Measurements from ENCODE around the gene PCBP3. TPM values are rescaled to one million over a fixed set of nuclear protein-coding genes. Genes with fewer than 3 reads are reported as not detected.

Gene PCBP3
- total and polyA plus RNA-seq, 2 donors from 2014 or later, result 2.3 to 5.4 TPM

DNA sequence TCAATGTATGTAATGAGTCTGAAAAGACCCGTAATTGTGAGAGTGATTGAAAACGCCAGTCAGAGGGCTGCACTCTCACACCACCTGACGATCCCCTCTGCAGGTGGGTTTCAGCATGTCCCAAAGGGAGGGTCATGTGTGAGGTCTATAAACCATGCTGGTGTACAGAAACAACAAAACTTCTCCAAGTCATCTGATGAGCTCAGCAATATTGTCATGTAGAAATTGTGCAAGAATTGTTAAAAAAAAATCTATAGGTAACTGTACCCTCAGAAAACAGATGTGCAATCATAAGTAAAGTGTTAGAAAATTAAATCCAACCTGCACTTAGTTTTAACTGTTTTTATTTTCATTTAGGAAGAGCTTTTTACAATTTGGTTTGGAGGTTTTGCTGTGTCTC is 152.5 kb downstream of the PCBP3 start:
- no peaks in the 10 kb centered on the region for H3K36me3 ChIP-seq (ENCODE audit: control insufficient read depth in 2 of 3, insufficient read depth in 3 of 3, low read length in 3 of 3)
- DNase-seq (no peak), FAIRE-seq (no peak)
- intact Hi-C loops (cut with DNase I), result no loop called here
- H3K27me3 ChIP-seq (ENCODE audit: control insufficient read depth, insufficient read depth, low read length), result no peaks in the 10 kb centered on the region
- TF ChIP-seq, protein P1, sequence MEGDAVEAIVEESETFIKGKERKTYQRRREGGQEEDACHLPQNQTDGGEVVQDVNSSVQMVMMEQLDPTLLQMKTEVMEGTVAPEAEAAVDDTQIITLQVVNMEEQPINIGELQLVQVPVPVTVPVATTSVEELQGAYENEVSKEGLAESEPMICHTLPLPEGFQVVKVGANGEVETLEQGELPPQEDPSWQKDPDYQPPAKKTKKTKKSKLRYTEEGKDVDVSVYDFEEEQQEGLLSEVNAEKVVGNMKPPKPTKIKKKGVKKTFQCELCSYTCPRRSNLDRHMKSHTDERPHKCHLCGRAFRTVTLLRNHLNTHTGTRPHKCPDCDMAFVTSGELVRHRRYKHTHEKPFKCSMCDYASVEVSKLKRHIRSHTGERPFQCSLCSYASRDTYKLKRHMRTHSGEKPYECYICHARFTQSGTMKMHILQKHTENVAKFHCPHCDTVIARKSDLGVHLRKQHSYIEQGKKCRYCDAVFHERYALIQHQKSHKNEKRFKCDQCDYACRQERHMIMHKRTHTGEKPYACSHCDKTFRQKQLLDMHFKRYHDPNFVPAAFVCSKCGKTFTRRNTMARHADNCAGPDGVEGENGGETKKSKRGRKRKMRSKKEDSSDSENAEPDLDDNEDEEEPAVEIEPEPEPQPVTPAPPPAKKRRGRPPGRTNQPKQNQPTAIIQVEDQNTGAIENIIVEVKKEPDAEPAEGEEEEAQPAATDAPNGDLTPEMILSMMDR (IDR thresholded peaks at IDR 0.05; ENCODE audit: borderline replicate concordance, extremely low read depth, insufficient read depth), result no peak
- no peaks in the 10 kb centered on the region for H3K9me3 ChIP-seq (ENCODE audit: control insufficient read depth in 2 of 3, insufficient read depth in 1 of 3, low read length in 3 of 3)
- no peaks in the 10 kb centered on the region for H3K4me1 ChIP-seq (ENCODE audit: control insufficient read depth in 2 of 3, insufficient read depth in 2 of 3, low read depth in 1 of 3, low read length in 3 of 3)
- no peak overlapping the region for H3K4me3 ChIP-seq (ENCODE audit: low read length in 3 of 3)
- H3K9ac ChIP-seq (ENCODE audit: low read length in 3 of 3), result no peak overlapping the region
- H3K27ac ChIP-seq (ENCODE audit: low read depth in 2 of 2, low read length in 2 of 2), result no peak overlapping the region

DNA sequence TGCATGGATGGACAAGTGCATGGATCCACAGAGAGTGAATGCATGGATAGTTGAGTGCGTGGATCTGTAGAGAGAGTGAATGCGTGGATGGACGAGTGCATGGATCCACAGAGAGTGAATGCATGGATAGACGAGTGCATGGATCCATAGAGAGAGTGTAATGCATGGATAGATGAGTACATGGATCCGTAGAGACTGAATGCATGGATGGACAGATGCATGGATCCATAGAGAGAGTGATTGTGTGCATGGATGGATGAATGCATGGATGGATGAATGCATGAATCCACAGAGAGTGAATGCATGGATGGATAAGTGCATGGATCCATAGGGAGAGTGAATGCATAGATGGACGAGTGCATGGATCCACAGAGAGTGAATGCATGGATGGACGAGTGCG is 153.8 kb downstream of the PCBP3 start:
- DNase-seq (no peak), FAIRE-seq (no peak)
- Histone ChIP-seq H3K27ac (ENCODE audit: low read depth in 2 of 2, low read length in 2 of 2) (no peak overlapping the region), H3K36me3 (ENCODE audit: control insufficient read depth in 2 of 3, insufficient read depth in 3 of 3, low read length in 3 of 3) (no peaks in the 10 kb centered on the region), H3K9me3 (ENCODE audit: control insufficient read depth in 2 of 3, insufficient read depth in 1 of 3, low read length in 3 of 3) (no peaks in the 10 kb centered on the region), H3K4me1 (ENCODE audit: control insufficient read depth in 2 of 3, insufficient read depth in 2 of 3, low read depth in 1 of 3, low read length in 3 of 3) (no peaks in the 10 kb centered on the region), H3K9ac (ENCODE audit: low read length in 3 of 3) (no peak overlapping the region), H3K27me3 (ENCODE audit: control insufficient read depth, insufficient read depth, low read length) (no peaks in the 10 kb centered on the region), H3K4me3 (ENCODE audit: low read length in 3 of 3) (no peak overlapping the region)
- TF ChIP-seq, protein P1 (IDR thresholded peaks at IDR 0.05; ENCODE audit: borderline replicate concordance, extremely low read depth, insufficient read depth), result no peak
- intact Hi-C loops (cut with DNase I), result no loop called here

DNA sequence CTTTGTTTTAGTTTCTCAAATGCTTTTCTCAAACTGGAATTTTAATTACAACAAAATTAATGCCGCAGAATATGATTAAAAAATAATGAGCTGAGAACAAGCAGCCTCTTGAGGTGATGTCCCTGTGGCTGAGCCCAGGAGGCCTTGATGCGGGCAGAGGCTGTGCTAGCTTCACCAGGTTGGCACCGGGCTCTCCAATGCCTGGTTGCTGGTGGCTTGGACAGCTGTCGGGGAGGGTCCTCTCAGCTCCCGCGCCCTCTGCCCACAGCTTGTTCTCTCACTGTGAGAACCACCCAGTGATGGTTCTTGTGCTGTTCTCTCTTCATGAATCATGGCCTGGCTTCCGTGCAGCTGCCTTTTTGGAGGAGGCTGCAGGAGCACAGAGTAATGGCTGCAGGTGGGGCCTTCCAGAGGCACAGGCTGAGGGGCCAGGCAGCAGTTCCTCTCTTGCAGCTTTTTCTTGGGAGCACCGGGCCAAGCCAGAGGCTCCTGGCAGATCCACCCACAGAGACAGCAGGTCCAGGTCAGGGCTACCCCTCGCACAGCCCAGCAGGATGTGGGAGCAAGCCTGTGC is 156.3 kb downstream of the PCBP3 start:
- Histone ChIP-seq H3K27ac (ENCODE audit: low read depth in 2 of 2, low read length in 2 of 2) (no peak overlapping the region), H3K4me3 (ENCODE audit: low read length in 3 of 3) (no peak overlapping the region), H3K9me3 (ENCODE audit: control insufficient read depth in 2 of 3, insufficient read depth in 1 of 3, low read length in 3 of 3) (no peaks in the 10 kb centered on the region), H3K27me3 (ENCODE audit: control insufficient read depth, insufficient read depth, low read length) (no peaks in the 10 kb centered on the region), H3K4me1 (ENCODE audit: control insufficient read depth in 2 of 3, insufficient read depth in 2 of 3, low read depth in 1 of 3, low read length in 3 of 3) (no peaks in the 10 kb centered on the region), H3K9ac (ENCODE audit: low read length in 3 of 3) (no peak overlapping the region), H3K36me3 (ENCODE audit: control insufficient read depth in 2 of 3, insufficient read depth in 3 of 3, low read length in 3 of 3) (no peaks in the 10 kb centered on the region)
- no peak for FAIRE-seq
- intact Hi-C loops (cut with DNase I), result no loop called here
- DNase-seq, result peak in 1 of 5 donors; percentile 49
- TF ChIP-seq, protein P1 (IDR thresholded peaks at IDR 0.05; ENCODE audit: borderline replicate concordance, extremely low read depth, insufficient read depth), result no peak

All from kidney (tissue), 14 donors.